ENCODE results near the gene TXNDC11.

The TXNDC11 gene

DNA sequence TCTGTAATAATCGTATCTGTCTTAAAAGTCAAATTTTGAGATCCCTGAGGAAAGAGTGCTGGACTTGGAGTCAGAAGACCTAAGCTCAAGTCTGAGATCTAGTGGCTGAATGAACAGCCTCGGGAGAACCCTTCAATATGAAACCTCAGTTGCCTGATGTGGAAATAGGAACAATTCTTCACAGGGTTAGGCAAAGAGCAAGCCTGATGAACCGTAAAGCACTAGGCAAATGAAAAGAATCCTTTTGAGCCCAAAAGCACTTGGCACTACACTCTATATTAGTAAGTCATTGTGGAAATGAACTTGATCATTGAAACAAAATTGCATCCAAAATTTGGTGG, 20.2 kb downstream of the TXNDC11 start:
- DNase-seq (ENCODE audit: low read depth in 2 of 2): no peak

DNA sequence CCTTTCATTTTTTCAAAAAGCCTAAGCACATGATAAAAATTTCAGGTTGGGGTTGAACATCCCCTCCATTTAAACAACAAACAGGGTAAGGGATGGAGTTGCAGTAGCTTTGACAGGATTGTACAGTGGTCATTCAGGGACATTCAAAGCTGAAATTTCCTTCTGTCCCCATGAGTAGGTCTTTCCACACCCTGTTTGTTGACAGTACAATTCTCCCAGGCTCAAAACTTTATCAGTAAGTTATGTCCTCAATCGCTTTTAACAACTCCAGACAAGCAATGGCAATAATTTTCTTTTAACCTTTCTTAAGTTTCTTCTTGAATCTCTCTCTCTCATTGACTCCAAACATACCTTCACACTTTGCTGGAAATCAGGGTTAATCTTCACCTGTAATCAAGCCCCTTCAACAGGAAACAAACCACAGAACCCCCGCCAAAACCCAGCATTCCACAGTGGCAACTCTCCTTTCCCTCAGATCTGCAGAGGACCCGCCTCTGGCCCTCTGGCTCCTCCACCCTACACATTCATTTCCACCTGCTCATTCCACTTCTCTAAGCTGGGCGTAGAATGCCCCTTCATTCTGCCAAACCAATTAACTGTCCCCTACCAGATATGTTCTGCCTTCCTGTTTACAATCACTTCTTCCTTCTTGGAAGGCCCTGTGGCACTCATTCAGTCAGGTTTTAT, 20.7 kb downstream of the TXNDC11 start:
- DNase-seq (ENCODE audit: low read depth in 2 of 2): no peak

DNA sequence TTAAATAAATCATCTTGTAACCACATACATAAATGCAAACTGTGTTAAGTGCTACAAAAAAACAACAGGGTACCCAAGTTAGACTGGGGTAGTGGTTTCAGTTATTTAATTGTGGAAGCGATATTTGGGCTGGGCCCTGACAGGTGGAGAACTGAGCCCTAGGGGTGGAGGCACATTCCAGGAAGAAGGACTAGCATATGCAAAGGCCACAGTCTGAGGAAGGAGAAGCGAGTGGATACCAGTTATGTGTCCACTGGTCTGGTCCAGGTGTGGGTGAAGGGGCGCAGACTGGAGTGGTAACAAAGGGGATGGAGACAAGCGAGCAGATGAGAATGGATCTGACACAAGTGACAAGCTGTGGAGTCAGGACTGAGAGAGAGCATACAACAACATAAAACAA, 22.9 kb downstream of the TXNDC11 start:
- DNase-seq (ENCODE audit: low read depth in 2 of 2): no peak

DNA sequence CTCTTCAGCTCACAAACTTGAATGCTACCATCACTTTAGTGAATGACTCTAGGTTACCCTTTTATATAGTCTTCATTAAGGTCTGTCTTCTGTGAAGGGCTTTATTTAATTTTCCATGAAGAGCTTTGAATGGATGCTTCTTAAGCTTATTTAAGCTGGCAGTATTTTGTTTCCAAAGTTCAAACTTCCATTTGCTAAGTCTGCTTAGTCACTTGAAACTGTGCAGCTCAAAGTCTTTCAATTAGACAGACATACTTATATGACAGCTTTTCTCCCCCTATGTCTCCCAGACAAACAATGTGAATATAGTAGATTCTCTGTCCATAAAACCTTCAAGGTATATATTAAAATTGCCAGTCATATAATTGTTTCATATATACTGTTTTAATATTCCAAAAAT, 23.5 kb downstream of the TXNDC11 start:
- no peak for DNase-seq (ENCODE audit: low read depth in 2 of 2)

DNA sequence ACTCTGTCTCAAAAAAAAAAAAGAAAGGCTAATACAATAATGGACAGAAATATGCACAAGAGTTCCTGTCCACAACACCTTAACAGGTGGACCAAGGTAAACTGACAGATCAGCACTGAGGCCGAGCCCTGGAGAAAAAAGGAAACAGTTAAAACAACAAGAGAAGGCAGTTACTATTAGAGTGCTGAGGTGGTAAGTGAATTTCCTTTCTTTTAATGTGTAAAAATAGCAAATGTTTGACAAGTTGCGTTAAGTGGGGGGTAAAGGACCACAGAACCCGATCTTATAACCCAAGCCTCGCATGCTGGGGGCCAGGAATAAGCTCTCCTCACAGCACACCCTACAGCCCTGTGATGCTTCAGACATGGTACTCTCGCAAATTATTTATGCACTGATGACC, 24.8 kb downstream of the TXNDC11 start:
- no peak for DNase-seq (ENCODE audit: low read depth in 2 of 2)

DNA sequence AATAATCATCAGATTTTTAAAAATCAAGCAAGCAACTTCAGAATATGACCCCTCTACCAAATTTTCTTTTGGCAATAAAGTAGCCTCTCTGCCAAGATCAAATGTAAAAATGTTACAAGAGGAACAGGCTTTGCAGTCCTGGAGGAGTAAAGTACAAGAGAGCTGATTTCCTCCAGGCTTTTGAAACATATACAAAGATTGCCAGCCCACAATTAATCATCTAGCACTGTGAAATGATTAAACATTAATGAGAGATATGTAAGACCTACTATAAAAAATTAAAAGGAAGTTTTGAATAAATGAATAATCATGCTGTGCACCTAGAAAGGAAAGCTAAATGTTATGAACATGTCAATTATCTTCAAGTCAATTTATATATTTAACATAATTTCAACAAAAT, 26.3 kb downstream of the TXNDC11 start:
- DNase-seq (ENCODE audit: low read depth in 2 of 2): no peak

DNA sequence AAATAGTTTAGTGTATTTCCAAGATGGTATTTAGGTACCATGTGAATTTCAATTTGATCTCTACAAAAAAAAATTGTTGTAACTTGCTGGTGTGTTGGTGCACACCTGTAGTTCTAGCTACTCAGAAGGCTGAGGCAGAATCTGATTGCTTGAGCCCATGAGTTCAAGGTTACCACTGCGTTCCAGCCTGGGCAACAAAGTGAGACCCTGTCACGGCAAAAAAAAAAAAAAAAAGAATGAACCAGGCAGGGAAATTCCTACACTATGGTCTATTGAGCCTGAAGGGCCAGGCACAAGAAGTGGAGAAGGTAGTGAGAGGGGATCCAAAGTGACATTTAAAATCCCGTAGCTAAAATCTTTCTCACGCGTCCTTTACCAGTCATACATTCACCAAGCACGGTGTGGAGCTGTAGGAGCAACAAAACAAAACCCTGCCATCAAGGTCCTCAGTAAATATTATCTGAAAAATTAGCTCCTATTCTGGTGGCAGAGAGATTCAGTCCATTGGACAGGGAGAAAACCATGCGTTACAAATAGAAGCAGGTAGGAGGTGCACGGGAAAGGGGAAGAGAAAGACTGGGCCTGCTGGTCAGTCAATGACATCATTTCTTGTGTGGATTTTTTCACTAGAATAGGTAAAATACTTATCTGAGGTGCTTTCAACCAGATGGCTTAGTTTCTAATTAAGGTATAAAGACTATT, 27.3 kb downstream of the TXNDC11 start:
- DNase-seq (ENCODE audit: low read depth in 2 of 2): no peak

DNA sequence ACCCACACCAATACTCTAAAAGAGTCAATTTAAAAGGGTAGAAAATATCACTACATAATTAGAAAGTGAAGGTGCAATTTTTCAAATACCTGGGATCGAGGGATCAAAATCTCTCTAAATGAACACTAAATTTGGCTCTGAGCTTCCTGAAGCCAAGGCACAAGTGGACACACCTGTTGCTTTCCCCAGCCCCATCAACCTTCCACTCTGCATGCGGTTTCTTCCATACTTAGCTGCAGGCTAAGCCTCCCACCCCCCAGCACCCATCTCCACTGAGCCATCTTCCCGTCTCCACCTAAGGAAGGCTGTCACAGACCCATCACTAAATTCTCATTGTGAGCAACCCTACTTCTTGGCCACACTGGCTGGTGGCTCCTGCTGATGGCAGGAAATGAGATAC, 30.5 kb downstream of the TXNDC11 start:
- DNase-seq (ENCODE audit: low read depth in 2 of 2): no peak

DNA sequence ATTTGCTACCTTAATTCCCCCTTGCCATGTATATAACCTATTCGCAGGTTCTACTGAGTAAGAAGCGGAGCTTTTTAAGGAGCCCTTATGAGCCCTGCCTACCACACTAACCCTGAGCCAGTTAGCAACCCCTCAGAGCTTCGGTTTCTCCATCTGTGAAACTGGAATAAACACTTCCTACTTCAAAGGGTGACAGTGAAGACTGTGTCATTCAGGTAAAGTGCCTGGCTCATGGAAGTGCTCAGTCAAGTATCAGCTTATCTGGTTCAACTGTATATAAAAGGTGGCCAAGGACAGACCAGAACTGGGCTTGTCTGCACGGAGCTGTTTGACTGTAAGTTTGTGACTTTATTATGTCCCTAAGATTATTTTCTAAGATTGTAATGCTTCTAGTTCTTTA, 31.0 kb downstream of the TXNDC11 start:
- no peak for DNase-seq (ENCODE audit: low read depth in 2 of 2)

DNA sequence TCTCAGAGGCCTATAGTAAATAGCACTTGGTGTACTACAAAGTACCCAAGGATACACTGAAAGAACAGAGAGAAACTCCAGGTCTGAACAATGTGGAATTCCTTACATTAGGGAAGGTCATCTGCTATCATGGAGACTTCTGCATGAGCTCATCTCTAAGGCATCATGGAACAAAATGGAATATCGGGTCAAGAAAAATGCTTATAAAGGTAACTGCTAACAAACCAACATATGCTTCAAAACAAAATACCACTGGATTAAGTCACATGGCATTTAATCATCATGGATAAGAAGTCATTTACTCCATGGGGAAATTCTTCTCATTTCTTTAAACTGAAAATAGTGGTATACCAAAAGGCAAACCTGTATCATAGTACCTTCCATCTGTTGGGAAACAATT, 34.2 kb downstream of the TXNDC11 start:
- no peak for DNase-seq (ENCODE audit: low read depth in 2 of 2)

DNA sequence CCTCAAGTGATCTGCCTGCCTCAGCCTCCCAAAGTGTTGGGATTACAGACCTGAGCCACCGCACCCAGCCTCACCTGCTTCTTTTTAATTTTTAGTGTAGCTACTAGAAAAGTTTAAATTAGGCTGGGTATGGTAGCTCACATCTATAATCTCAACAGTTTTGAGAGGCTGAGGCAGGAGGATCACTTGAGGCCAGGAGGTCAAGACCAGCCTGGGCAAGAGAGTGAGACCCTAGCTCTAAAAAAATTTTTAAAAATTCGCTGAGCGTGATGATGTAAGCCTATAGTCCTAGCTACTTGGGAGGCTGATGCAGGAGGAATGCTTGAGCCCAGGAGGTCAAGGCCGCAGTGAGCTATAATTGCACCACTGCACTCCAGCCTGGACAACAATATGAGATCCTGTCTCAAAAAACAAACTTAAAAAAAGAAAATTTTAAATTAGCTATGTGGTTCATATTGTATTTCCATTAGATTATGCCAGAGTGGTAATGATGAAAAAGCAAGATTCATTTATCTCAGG, 34.9 kb downstream of the TXNDC11 start:
- DNase-seq (ENCODE audit: low read depth in 2 of 2): no peak

DNA sequence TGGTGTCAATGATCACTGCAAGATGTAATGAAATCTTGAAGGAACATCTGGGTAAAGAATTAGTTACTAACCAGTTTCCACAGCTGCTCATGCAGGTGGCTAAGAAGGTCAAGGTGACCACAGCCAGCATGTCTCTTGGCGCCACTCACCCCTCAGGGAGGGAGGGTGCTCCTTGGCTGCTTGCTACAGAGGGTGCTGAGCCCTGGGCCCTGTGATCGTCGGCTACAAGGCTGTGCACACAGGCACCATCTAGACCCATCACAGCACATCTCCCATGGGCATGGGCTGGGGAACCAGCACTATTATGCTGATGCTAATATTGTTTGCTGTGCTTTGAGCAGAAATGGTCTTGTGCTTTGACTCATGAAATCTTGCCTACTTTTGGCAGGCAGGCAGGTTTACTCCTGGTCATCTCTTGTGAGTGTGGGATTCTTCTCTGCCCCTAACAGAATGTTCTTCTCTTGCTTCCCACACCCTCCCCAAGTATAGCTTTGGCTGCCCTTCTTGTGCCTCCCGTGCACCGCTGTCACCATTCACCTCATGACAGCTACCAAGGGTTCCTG, 36.4 kb downstream of the TXNDC11 start:
- no peak for DNase-seq (ENCODE audit: low read depth in 2 of 2)

DNA sequence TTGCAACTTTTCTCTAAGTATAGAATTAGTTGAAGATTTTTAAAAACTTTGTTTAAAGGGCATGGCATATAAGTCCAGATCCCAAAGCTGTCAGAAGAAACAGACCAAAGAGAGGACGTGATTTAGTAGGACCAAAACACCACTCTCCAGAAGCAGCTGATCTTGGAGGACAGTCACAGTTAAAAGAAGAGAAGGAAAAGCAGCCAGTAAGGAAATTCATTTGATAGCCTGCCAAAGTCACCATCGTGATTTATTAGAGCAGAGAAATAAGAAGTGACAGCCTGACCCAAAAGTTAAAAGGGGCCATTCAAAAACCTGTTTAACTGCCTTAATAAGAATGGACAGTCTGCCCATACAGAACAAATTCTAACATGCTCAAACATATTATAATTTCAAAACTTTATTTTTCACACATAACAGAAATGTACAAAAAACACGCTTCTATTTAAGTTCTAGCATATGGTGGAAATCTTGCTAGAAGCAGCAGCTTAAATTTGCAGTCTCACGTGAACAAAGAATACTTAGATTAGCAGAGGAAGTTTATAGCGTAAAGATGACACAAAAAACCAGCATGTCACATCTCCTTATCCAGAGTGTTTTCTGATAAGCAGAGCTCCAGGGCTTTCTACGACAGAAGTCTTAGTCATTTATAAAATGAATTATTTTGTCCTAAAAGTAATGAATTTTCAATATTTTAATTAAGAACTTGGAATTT, 37.2 kb downstream of the TXNDC11 start:
- no peak for DNase-seq (ENCODE audit: low read depth in 2 of 2)

DNA sequence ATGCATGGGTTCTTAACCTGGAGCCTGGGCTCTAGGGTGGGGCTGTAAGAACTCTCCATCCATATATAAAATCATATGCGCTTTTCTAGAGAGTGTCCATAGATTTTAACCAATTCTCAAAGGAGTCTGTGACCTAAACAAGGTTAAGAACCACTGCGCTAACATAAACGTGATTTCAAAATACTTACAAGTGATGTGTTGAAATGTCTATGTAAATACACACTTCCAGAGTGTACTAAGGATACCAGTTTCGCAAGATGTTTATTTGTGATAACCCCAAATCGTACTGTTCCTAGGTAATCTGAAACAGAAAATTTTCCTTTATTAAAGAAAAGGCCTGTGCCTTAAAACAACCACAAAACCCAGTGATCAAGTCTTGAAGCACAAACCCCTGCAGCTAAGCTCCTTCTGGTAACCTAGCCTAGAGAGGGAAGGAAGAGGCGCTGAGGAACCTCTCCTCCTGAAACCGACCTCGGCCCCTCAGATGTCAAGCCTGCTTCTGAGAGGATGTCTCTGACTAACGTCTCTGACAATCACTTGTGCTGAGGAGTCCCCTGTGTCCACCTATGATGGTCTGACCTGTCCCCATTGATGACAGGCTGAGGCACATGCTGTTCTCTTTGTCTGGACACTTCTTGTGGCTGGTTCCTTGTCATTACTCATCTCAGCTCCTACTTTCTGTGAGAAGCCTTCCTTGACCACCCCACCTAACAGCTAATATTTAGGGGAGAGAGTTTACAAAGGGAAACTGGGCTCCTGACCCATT, 42.2 kb downstream of the TXNDC11 start:
- DNase-seq (ENCODE audit: low read depth in 2 of 2): no peak

DNA sequence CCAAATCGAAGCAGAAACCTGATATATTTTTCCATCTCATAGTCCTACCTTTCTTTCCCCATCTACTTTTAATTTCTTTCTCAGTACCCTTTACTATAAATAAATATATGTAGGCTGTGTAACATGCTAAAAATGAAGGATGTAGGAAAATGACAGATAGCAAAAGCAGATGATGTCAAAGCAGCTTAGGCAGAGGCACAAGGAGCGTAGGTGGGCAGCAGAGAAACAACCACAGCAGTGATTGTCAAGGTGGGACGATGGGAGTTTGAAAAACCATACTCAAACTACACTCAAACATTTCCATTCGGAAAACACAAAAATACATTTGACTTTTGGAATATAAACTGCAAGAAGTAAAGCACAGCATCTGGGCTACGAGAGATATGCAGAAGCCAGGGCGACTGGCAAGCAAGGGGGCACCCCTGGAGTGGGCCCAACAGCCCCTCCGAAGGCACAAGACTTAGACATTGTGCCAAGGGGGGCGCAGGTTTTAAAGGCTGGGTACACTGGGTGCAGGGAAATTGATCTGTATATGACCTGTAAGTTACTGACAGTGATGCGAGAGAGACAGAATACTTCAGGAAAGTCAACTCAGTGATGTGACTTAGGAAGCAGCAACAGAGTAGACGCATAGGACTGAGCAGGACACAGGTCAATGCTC, 43.3 kb downstream of the TXNDC11 start:
- DNase-seq (ENCODE audit: low read depth in 2 of 2): no peak

DNA sequence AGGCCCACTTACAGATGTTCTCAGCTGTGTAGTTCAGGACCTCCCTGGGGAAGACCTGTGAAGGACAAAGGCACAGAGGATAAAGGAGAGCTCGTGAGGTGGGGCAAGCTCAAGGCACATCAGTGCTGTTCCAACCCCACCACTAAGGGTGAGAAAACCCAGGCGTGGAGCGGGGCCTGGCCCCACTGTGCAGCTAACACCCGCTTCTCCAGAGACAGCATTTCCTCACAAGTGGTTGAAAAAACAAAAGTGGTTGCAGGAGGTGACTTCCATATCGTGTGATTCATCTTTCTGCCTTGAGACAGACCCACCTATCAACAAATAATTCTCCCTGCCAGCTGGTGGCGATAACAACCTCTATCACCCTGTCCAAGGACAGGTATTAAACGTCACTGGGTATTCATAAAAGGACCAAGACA, 44.4 kb downstream of the TXNDC11 start:
- DNase-seq (ENCODE audit: low read depth in 2 of 2): no peak

DNA sequence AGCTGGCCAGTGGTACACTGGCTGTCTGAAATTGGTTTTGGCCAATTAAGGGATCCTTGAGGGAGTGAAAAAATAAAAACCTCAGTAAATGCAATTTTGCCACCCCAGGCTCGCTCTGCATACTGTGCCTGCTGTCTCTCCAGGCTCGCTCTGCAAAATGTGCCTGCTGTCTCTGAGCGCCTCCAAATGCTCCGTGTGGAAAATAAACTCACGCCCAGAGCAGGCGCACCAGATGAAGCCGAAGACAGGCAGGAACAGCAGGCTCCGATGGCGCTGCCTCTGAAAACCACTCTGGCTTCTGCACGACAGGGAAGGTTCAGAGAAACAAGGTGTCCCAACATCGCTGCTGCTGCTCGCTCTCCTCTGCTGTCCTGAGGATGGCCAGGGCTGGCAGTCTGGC, 45.3 kb downstream of the TXNDC11 start:
- DNase-seq (ENCODE audit: low read depth in 2 of 2): no peak

DNA sequence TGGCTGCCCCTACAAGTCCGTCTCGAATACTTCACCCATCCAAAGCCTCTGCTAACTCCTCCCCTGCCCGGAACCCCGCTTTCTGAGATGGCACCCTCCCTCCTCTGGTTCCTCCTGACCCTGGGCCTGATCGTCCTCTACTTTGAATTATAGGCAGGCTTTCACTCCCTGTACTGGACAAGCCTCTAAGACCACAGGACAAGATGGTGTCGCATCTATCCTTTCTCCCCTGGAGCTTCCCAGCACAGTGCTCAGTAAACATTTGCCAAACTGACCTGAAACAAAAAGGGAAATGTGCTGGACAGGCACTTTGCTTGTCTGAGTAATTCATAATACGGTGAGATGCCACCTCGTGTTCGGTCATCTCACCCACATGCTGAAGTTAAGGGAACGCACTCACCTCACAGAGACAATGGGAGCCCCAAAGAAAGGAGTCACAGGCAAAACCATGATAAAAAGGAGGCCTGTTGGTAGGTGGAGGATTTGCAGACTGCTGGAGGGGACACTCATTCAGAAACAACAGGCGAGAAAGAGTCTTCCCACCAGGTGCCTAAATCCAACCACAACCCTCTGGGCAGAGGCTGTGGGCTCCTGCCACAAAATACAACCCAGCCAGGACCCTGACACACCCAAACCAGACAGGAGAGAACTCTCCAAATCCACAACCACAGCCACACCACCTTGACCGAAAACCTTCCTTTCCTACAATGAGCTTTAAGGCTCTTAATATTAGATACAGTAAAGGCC, 46.2 kb downstream of the TXNDC11 start:
- no peak for DNase-seq (ENCODE audit: low read depth in 2 of 2)

DNA sequence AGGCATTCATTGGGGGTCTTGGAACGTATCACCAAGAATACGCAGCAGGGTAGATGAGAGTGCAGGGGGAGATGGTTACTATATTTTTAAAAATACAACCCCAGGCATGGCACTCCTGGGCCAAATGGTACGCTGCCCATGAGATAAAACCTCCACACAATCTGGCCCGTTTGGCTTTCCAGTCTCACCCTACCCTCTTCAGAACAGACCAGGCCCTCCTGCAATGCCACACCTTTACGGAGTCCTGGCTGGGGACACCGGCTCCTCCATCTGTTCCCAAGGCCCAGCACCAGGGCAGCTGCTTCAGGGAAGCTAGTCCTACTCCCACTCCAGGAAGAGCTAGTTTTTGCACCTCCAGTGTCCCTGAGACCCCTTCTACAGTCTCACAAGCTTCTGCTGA, 50.0 kb downstream of the TXNDC11 start:
- no peak for DNase-seq (ENCODE audit: low read depth in 2 of 2)

DNA sequence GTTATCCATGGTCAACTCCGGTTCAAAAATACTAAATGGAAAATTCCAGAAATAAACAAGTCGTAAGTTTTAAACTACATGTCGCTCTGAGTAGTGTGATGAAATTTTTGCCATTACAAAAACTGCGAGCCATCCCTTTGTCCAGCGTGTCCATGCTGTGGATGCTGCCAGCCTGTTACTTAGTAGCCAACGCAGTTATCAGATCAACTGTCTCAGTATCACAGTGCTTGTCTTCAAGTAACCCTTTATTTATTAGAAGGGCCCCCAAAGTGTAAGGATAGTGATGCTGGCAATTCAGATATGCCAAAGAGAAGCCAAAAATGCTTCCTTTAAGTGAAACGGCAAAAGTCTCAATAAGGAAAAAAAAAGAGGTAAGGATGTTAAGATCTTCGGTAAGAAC, 50.5 kb downstream of the TXNDC11 start:
- no peak for DNase-seq (ENCODE audit: low read depth in 2 of 2)

DNA sequence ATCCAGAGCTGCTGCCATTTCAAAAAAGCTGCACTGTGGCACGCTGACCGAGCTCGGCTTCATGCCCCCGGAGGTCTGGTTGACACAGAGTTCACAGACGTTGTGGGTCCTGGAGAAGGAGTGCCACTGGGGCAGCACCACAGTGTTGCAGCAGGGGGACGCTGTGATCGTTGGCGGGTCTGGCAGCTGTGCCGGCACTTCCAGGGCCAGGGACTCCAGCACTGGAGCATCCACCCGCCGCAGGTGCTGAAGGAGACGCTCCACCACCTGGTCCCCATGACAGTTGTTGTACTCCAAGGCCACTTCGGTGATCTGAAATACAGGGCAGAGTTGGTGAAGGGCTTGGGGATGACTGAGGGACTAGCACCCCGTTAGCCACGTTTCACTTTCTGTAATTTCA, 50.9 kb downstream of the TXNDC11 start:
- DNase-seq (ENCODE audit: low read depth in 2 of 2): no peak

Measured in activated CD4-positive, alpha-beta T cell treated with anti-CD3 and anti-CD28 coated beads for 24 hours (primary cell).